T-helper 2 cell (primary cell): ENCODE measurements around the gene HPDL.

Source experiments
- DNase-seq, 5 experiments: peaks; one replicate each; pipeline versions ENCODE4 v3.0.0 to v3.0.0-alpha.2; 2012 to 2022

The HPDL gene

DNA sequence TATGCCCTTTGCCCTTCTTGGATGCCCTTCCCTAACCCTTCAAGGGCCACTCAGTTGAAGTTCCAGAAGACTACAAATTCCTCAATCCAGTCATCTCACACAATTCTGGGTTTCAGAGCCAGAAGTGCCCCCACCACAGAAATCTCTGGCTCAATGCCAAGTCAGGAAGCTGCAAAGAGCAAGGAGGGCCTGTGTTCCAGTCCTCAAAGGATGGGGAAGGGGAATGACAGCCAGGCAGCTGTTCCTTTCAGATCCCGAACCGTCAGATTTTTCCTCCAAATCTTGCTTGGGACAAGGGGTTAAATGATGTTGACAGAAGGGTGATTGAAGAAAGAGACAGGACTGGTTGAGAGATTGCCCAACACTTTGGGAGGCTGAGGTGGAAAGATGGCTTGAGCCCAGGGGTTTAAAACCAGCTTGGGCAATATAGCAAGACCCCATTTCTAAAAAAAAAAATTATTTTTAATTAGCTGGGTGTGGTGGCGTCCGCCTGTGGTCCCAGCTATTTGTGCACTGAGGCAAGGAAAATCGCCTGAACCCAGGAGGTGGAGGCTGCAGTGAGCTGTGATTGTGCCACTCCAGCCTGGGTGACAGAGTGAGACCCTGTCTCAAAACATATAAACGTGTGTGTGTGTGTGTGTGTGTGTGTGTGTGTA lies 716 bp upstream of the HPDL start:
- no peak for DNase-seq

GRCh38 chr1:45327644-45328515 lies 1.2 kb downstream of the HPDL start:
- no peak for DNase-seq

DNA sequence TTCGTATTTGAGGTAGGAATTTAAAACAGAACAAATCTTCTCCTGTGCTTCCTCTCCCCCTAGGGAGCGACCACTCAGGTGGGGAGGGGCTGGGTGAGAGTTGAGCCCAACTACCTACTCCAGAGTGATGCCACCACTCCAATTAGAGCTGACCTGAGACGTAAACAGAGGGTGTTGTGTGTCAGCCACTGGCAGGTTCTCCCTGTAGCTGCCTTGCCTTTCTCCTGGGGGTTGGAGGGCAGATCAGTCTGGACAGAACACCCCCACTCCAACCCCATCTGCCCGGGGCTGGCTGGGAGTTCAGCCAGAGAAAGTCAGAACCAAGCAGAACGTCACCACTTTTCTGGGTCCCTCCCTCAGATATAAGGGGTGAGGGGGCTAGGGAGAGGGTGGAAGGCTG lies 2.0 kb downstream of the HPDL start:
- no peak for DNase-seq

DNA sequence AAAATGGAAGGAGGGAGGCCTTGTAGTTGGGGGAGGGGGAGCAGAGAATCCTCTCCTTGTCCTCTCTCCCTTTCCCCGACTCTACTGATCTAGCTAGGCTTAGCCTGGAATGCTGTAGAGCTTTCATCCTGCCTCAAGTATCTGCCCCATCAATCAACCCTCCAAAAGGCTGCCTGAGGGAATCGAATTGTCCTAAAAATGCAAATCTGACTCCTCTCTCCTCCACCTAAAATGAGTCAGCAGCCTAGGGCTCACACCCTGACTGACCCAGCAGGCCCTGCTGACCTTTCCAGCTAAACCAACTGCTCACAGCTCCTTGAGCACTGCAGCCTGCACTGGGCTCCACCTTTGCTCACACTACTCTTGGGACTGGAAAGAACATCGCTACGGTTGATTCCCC lies 2.8 kb downstream of the HPDL start:
- DNase-seq: no peak

DNA sequence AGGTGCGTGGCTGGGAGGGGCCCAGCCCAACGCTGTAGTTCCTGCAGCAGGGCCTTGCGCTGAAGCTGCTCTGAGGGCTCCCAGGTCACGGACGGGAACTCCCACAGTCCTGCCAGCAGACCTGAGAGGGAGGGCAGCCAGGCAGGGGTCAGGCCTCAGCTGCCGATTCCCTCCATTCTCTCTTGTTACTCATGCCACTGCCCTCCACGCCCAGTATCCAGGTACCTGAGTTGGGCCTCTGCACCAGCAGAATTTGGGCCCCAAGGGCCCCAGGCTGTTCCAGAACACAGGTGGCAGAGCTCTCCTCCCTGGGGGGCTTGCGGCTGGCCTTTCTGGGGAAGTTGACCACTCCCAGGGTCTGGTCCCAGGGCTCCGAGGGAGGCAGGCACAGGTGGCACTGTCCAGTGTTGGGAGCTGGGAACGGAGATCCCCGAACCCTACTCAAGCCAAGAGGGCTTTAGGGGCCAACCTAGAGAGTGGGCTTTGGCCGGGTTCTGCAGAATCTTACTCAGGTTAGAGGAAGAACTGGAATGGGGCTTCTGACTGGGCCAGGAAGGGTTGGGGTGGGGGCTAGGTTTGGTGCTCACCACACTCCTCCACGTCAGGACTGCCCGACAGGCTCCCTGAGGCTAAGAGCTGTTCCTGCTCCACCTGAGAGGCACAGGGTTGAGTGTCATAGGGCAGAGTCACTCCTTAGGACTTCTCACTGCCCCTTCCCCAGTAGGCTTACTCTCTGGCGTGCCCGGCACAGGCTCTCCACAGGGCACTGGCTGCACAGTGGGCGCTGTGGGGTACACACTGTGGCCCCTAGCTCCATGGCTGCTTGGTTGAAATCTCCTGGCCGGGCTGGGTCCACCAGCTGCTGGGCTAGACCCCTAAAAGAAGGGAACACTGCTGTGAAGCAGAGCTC lies 5.0 kb downstream of the HPDL start:
- no peak for DNase-seq

- no peak for DNase-seq
Observed at GRCh38 chr1:45332346-45332720, 5.6 kb downstream of the HPDL start.

GRCh38 chr1:45334308-45335245 lies 7.9 kb downstream of the HPDL start:
- peak in 1 of 5 experiments; percentile 59 for DNase-seq

GRCh38 chr1:45335855-45336324 lies 9.2 kb downstream of the HPDL start:
- no peak for DNase-seq

GRCh38 chr1:45337630-45338325 lies 11.1 kb downstream of the HPDL start:
- DNase-seq: no peak

GRCh38 chr1:45339789-45340558 lies 13.3 kb downstream of the HPDL start, which contains the start of the genes MUTYH and TOE1:
Gene MUTYH, minus strand, starts transcription at chr1:45340440. Its CDS starts 5,935 bp downstream, at chr1:45334505.
Gene TOE1, plus strand, starts transcription at chr1:45340170. Its CDS starts 83 bp downstream, at chr1:45340253.
- DNase-seq: peak; percentile 81 to 97 (median 86)

DNA sequence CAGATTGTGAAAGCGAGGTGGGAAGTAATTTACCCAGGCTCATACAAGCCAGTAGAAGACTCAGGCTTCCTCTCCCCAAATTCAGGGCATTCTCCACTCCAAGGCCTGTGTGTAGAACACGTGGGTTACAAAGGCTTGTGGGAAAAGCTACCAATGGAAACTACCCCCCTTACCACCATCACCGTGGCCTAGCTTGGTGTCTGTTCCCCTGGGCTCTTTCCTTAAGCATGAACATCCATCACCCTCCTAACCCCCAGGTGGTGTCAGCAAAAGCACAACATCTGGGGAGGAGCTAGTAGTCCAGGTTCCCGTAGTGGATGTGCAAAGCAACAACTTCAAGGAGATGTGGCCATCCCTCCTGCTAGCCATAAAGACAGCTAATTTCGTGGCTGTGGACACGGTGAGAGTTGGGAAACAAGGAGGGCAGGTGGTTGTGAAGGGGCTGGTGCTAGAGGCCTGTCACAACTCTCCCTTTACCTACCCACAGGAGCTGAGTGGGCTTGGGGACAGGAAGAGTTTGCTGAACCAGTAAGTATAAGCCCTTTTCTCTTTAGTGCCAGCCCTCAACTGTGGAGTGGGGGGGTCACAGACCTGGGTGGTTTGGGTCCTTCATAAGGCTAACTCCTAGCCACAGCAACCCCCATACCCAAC lies 14.2 kb downstream of the HPDL start:
- peak in 1 of 5 experiments; percentile 69 for DNase-seq

GRCh38 chr1:45344499-45344898 lies 17.8 kb downstream of the HPDL start:
- no peak for DNase-seq

GRCh38 chr1:45345014-45345413 lies 18.3 kb downstream of the HPDL start:
- DNase-seq: no peak

GRCh38 chr1:45346473-45346872 lies 19.8 kb downstream of the HPDL start:
- no peak for DNase-seq

DNA sequence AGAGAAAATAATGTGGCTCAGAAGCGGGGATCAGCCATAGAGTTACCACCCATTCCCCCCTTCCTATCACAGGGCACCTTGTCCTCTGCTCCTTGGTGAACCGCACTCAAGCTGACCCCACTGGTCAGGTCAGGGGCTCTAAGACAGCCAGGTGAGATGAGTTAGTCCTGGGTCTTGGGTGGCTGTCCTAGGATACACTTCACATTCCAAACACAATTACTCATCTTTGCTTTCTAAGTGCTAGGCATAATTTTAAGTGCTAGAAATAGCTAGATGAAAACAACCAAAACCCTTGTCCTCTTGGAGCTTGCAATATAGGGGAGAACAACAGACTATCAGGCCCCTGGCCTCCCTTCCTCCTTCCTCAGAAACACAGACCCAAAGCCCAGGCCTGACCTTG lies 21.3 kb downstream of the HPDL start:
- no peak for DNase-seq

- no peak for DNase-seq
Observed at GRCh38 chr1:45348609-45348965, 21.9 kb downstream of the HPDL start.

GRCh38 chr1:45348966-45349677 lies 22.4 kb downstream of the HPDL start:
- DNase-seq: no peak

DNA sequence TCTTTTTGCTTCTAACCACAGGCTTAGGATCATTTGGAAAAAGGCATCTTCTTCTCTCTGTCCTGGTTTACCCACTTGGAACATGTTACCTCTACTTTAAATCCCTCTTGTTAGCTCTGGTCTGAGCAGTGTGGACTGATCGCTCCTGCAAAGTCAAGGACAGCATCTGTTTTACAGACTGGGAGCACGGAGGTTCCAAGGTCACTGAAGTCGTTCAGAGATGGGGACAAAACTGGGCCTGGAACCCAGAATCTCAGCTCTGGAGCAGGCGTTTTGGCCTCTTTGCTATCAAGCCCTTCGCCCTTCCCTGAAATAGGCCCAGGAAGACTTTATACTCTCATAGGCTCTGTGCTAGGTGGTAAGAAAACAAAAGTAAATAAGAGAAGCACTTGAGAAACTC lies 24.8 kb downstream of the HPDL start:
- no peak for DNase-seq

DNA sequence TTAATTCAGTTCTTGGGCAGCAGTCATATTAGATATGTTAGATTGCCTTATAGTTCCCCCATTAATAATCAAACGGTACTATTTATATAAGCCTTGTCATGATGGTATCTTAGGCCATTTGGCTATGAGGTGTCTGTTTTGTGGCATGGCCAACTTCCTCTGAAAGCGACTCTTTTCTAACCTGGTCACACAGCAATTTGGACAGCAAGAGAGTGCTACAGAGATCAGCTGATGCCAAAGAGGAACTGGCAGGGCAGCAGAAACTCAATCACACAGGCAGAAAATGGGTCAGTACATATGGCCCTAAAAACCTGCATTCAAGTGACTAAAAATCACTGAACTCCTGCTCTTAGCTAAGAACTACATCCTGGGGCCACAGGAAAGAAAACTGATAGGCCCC lies 27.0 kb downstream of the HPDL start:
- DNase-seq: no peak
